GM10248 (cell line): ENCODE results near the gene FBXO48.

Experiments used
- CTCF ChIA-PET: fragments of 300-600 bp; sonication (Branson Sonifier 250); formaldehyde crosslinking; extraction: SDS; loops from one replicate; lab custom pipeline; 2021; ENCODE audit warnings: antibody characterized with exemption; lab: Yijun Ruan, JAX
- POLR2A ChIA-PET: fragments of 350-650 bp; sonication (Branson Sonifier 250); formaldehyde crosslinking; extraction: SDS; loops from one replicate; lab custom pipeline; 2020; ENCODE audit warnings: antibody characterized with exemption; lab: Yijun Ruan, JAX
- DNase-seq: peaks from one replicate; pipeline ENCODE4 v3.0.0; 2012; ENCODE audit errors: extremely low spot score
- TF ChIP-seq, protein P1 (sequence below): IDR thresholded peaks from 2 replicates; pipeline ENCODE4 v1.5.1; 2012; ENCODE audit warnings: mild to moderate bottlenecking, low read depth; ENCODE audit errors: extremely low read depth, missing control alignments, control extremely low read depth

Gene FBXO48

DNA sequence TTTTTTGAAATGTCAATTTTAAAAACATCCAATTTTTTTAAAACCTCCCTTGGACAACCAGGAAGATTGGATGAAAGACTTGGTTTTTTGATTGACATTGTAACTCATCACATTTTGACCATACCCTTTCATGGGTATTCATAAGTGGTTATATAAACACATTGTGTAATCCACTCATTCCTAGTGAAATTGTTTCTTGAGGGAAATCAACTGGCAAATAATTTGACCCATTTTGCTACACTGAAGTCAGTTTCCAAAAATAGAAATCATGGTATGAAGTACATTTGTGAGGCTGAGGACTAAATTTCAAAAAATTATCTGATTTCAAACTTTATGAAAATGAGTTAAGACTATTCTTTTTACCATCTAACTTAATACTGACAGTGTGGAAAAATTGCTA, 31.5 kb downstream of the FBXO48 start:
- TF ChIP-seq, protein P1, sequence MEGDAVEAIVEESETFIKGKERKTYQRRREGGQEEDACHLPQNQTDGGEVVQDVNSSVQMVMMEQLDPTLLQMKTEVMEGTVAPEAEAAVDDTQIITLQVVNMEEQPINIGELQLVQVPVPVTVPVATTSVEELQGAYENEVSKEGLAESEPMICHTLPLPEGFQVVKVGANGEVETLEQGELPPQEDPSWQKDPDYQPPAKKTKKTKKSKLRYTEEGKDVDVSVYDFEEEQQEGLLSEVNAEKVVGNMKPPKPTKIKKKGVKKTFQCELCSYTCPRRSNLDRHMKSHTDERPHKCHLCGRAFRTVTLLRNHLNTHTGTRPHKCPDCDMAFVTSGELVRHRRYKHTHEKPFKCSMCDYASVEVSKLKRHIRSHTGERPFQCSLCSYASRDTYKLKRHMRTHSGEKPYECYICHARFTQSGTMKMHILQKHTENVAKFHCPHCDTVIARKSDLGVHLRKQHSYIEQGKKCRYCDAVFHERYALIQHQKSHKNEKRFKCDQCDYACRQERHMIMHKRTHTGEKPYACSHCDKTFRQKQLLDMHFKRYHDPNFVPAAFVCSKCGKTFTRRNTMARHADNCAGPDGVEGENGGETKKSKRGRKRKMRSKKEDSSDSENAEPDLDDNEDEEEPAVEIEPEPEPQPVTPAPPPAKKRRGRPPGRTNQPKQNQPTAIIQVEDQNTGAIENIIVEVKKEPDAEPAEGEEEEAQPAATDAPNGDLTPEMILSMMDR: no peak
- ChIA-PET POLR2A (interaction anchor here (1.0 kb wide), 1 partner anchor 8 kb away, joined by 3 read pairs; no protein-coding TSS in a partner anchor), CTCF (interaction anchor here (1.2 to 9.5 kb wide), 5 partner anchors 7 to 72 kb away, joined by 3 to 137 read pairs (median 4); no protein-coding TSS in a partner anchor)
- DNase-seq: no peak

DNA sequence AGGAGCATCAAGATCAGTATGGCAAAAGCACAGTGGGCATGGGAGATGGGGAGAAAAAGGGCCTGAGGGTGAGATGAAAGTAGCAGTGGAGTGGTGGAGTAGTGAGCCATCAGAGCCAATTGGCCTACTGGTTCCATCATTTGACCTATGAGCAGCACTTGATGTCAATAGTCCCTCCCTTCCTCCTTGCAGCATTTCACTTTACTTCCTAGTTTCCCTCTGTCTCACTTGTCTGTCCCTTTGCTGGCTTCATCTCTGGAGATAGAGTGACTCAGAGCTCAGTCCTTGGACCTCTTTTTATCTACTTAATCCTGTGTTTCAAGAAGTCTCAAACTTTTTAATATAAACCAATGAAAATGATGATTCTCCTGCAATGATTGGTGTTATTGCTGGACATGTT, 32.1 kb downstream of the FBXO48 start:
- ChIA-PET POLR2A (no interaction called here), CTCF (interaction anchor here (0.8 to 1.2 kb wide), 2 partner anchors 15 to 17 kb away, joined by 3 to 4 read pairs; no protein-coding TSS in a partner anchor)
- DNase-seq: no peak

DNA sequence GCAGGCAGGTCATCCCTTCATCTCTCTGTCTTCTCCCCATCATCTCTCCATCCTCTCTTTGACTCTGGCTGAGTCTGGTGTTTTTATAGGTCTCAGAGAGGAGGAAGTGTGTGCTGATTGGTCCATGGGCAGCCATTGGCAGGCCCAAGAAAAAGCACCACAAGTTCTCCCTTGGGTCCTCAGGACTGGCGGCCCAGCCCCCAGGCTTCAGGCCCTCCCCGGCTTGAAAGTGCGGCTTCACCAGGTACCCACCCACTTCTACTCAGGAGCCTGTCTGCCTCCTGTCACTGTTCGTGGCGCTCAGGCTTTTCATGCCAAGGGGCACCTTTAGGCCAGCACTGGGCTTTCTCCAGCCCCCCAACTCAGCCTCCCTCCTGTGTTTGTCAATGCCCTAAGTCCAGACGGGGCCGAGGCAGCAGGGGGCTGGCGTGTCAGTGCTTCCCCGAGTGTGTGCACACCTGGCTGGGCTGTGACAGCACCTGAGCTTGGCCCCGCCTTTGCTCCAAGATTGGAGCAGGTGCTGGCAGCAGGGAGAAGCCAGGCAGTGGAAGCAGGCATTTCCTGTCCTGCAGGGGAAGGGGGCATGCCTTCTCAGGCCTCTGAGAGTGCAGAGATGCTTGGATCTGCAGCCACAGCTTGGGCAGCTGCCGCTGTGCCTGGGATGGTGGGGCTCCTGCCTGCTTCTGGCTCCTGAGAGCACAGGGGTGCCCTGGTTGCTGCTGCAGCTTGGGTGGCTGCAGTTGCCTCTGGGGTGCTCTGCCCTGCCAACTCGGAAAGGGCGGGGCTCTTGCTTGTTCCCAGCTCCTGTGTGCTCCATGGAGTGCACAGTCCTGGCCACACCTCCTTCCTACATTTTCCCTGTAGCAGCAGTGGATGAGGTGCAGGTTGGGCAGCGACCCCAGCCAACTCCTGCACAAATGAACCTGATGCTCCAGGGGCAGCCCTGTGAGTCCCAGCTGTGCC, 34.1 kb downstream of the FBXO48 start:
- ChIA-PET CTCF (interaction anchor here (1.0 to 11.3 kb wide), 4 partner anchors 7 to 54 kb away, joined by 4 to 137 read pairs (median 6); no protein-coding TSS in a partner anchor), POLR2A (no interaction called here)
- TF ChIP-seq, protein P1: no peak
- DNase-seq: no peak

More for the DNA sequence above, 32.1 kb downstream of the FBXO48 start:
- TF ChIP-seq, protein P1: no peak

DNA sequence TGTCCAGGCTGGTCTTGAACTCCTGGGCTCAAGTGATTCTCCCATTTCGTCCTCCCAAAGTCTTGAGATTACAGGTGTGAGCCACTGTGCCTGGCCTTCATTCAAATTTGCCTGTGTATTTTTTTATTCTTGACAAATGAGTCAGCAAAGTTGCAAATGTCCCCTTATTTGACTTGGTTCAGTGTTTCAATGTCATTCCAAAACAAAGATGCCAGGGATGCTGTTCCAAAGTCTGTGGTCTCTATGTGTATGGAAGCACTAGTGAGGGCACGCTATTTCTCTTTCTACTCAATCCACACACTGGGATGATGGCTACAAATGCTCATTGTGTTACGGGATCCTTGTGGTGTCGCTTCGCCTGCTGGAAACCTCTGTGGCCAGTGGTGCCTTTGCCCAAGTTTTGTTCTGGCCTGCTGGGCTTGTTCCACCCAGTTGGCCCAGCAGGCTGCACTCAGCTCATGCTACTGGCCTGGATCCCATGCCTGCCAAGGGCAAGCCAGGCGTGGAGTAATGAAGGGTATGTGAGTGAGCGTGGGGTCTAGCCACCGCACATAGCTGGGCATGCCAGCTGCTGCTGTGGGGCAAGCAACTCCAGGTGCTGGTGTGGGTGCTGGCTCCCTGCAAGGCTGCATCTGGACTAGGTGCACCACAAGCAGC, 35.6 kb downstream of the FBXO48 start:
- ChIA-PET POLR2A (interaction anchor here (0.6 kb wide), 1 partner anchor 316 kb away, joined by 3 read pairs; no protein-coding TSS in a partner anchor), CTCF (interaction anchor here (1.0 to 11.3 kb wide), 5 partner anchors 9 to 240 kb away, joined by 3 to 137 read pairs (median 4); no protein-coding TSS in a partner anchor)
- TF ChIP-seq, protein P1: no peak
- no peak for DNase-seq

DNA sequence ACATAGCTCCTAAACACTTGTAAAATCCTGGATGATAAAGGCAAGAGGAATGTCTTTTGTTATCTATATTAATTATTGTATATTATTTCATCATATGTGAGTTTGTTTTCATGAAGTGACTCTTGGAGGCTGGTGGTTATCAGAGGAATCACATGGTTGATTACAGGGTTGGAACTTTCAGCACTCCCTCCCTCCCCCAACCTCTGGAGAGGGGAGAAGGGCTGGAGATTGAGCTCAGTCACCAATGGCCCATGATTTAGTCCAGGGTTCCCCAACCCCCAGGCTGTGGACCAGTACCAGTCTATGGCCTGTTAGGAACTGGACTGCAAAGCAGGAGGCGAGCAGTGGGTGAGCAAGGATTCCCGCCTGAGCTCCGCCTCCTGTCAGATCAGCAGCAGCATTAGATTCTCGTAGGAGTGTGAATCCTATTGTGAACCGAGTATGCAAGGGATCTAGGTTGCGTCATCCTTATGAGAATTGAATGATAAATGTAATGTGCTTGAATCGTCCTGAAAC, 37.7 kb downstream of the FBXO48 start:
- POLR2A ChIA-PET: no interaction called here
- DNase-seq: no peak
- CTCF ChIA-PET: interaction anchor here (1.2 to 11.3 kb wide), 4 partner anchors 11 to 233 kb away, joined by 5 to 137 read pairs (median 6); no protein-coding TSS in a partner anchor
- TF ChIP-seq, protein P1: no peak

DNA sequence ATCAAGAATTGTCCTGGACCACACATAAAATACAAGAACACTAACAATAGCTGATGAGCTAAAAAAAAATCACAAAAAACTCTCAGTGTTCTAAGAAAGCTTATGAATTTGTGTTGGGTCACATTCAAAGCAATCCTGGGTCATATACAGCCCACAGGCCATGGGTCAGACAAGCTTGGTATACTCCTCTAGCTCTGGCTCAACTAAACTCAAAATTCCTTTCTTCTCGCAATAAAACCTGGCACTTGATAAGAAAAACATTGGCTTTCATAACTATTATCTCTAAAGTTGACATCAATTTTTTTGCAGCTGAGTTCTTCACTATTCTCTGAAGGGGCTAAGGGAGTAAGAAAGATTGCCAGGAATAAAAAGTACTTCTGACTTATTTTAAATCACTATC, 38.3 kb downstream of the FBXO48 start:
- CTCF ChIA-PET: interaction anchor here (0.9 to 11.3 kb wide), 5 partner anchors 12 to 242 kb away, joined by 3 to 137 read pairs (median 5); no protein-coding TSS in a partner anchor
- POLR2A ChIA-PET: no interaction called here
- TF ChIP-seq, protein P1: no peak
- DNase-seq: no peak
